ENCODE measurements around the gene ZNF14. TPM values are rescaled to one million over a fixed set of nuclear protein-coding genes. Genes with fewer than 3 reads are reported as not detected.

Gene ZNF14
- total RNA-seq, 4 donors from 2014 or later, result 0.97 to 2.1 (median 1.7) TPM

- Histone ChIP-seq H3K9me3 (no peaks in the 10 kb centered on the region), H3K4me1 (no peaks in the 10 kb centered on the region), H3K4me3 (no peak overlapping the region), H3K27ac (no peak overlapping the region), H3K36me3 (no peaks in the 10 kb centered on the region), H3K27me3 (no peaks in the 10 kb centered on the region)
- ATAC-seq, result no peak
- in situ Hi-C loops (cut with MboI; ENCODE audit: low sequenced_read_pairs in 4 of 4), result no loop called here
- DNase-seq, result no peak
- intact Hi-C loops (cut with DNase I; ENCODE audit: low total_unique reads), result no loop called here
- no peak for TF ChIP-seq POLR2A (IDR thresholded peaks at IDR 0.05)
- TF ChIP-seq, protein P1, sequence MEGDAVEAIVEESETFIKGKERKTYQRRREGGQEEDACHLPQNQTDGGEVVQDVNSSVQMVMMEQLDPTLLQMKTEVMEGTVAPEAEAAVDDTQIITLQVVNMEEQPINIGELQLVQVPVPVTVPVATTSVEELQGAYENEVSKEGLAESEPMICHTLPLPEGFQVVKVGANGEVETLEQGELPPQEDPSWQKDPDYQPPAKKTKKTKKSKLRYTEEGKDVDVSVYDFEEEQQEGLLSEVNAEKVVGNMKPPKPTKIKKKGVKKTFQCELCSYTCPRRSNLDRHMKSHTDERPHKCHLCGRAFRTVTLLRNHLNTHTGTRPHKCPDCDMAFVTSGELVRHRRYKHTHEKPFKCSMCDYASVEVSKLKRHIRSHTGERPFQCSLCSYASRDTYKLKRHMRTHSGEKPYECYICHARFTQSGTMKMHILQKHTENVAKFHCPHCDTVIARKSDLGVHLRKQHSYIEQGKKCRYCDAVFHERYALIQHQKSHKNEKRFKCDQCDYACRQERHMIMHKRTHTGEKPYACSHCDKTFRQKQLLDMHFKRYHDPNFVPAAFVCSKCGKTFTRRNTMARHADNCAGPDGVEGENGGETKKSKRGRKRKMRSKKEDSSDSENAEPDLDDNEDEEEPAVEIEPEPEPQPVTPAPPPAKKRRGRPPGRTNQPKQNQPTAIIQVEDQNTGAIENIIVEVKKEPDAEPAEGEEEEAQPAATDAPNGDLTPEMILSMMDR (IDR thresholded peaks at IDR 0.05 in 4 of 5, conservative IDR thresholded peaks at IDR 0.05 in 1 of 5), result no peak
These were observed 25.3 kb upstream of the ZNF14 start for GRCh38 chr19:19758164-19758563.

DNA sequence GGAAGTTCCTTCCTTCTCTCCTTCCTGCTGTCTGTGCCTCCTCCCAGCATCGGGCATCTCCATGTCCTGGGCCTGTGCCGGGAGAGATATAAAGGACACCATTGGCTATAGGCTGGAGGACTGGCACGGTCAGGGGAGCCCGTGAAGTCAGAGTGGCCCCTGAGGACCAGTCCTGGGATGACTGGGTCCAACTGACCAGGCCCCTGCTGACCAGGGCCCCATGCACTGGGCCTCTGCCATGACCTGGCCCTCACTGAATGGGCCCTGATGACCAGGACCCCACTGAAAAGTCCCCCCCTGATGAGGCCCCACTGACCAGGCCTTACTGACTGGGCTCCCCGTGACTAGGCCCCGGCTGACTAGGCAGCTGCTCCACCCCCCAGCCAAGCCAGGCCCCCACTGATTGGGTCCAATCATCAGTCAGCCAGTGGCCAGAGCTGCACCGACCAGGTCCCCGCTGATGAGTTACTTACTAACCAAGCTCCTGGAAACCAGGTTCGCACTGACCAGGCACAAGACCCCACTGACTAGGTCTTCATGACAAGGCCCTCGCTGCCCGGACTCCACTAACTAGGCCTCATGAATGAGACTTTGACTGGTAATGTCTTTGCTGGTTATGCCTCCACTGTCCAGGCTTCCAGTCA lies 20.0 kb upstream of the ZNF14 start:
- ATAC-seq (no peak), DNase-seq (no peak)
- in situ Hi-C loops (cut with MboI; ENCODE audit: low sequenced_read_pairs in 4 of 4), result no loop called here
- H3K4me3 ChIP-seq, result no peak overlapping the region
- no peaks in the 10 kb centered on the region for H3K36me3 ChIP-seq
- H3K27me3 ChIP-seq, result no peaks in the 10 kb centered on the region
- no peak overlapping the region for H3K27ac ChIP-seq
- TF ChIP-seq POLR2A (IDR thresholded peaks at IDR 0.05), result no peak
- TF ChIP-seq, protein P1 (IDR thresholded peaks at IDR 0.05 in 4 of 5, conservative IDR thresholded peaks at IDR 0.05 in 1 of 5), result no peak
- intact Hi-C loops (cut with DNase I; ENCODE audit: low total_unique reads), result no loop called here
- H3K9me3 ChIP-seq, result no peaks in the 10 kb centered on the region
- no peaks in the 10 kb centered on the region for H3K4me1 ChIP-seq

GRCh38 chr19:19751846-19752245 lies 18.9 kb upstream of the ZNF14 start:
- ATAC-seq (no peak), DNase-seq (no peak)
- TF ChIP-seq, protein P1 (IDR thresholded peaks at IDR 0.05 in 4 of 5, conservative IDR thresholded peaks at IDR 0.05 in 1 of 5), result no peak
- TF ChIP-seq POLR2A (IDR thresholded peaks at IDR 0.05), result no peak
- intact Hi-C loops (cut with DNase I; ENCODE audit: low total_unique reads) (no loop called here), in situ Hi-C loops (cut with MboI; ENCODE audit: low sequenced_read_pairs in 4 of 4) (no loop called here)
- Histone ChIP-seq H3K9me3 (no peaks in the 10 kb centered on the region), H3K36me3 (no peaks in the 10 kb centered on the region), H3K4me1 (no peaks in the 10 kb centered on the region), H3K4me3 (no peak overlapping the region), H3K27me3 (no peaks in the 10 kb centered on the region), H3K27ac (no peak overlapping the region)

GRCh38 chr19:19750842-19751790 lies 18.2 kb upstream of the ZNF14 start:
- intact Hi-C loops (cut with DNase I; ENCODE audit: low total_unique reads), result no loop called here
- H3K4me1 ChIP-seq, result no peaks in the 10 kb centered on the region
- no peaks in the 10 kb centered on the region for H3K36me3 ChIP-seq
- H3K4me3 ChIP-seq, result no peak overlapping the region
- H3K9me3 ChIP-seq, result no peaks in the 10 kb centered on the region
- TF ChIP-seq POLR2A (IDR thresholded peaks at IDR 0.05), result no peak
- TF ChIP-seq, protein P1 (IDR thresholded peaks at IDR 0.05 in 4 of 5, conservative IDR thresholded peaks at IDR 0.05 in 1 of 5), result no peak
- H3K27ac ChIP-seq, result no peak overlapping the region
- no peak for ATAC-seq
- DNase-seq, result no peak
- no peaks in the 10 kb centered on the region for H3K27me3 ChIP-seq
- in situ Hi-C loops (cut with MboI; ENCODE audit: low sequenced_read_pairs in 4 of 4), result no loop called here

Measured in gastrocnemius medialis (tissue), 4 donors.